Measurements from ENCODE around the gene DMWD. TPM values are rescaled to one million over a fixed set of nuclear protein-coding genes. Genes with fewer than 3 reads are reported as not detected.

DMWD gene
- total RNA-seq, 2 experiments from 2014 or later = 55.3 to 56.3 TPM

DNA sequence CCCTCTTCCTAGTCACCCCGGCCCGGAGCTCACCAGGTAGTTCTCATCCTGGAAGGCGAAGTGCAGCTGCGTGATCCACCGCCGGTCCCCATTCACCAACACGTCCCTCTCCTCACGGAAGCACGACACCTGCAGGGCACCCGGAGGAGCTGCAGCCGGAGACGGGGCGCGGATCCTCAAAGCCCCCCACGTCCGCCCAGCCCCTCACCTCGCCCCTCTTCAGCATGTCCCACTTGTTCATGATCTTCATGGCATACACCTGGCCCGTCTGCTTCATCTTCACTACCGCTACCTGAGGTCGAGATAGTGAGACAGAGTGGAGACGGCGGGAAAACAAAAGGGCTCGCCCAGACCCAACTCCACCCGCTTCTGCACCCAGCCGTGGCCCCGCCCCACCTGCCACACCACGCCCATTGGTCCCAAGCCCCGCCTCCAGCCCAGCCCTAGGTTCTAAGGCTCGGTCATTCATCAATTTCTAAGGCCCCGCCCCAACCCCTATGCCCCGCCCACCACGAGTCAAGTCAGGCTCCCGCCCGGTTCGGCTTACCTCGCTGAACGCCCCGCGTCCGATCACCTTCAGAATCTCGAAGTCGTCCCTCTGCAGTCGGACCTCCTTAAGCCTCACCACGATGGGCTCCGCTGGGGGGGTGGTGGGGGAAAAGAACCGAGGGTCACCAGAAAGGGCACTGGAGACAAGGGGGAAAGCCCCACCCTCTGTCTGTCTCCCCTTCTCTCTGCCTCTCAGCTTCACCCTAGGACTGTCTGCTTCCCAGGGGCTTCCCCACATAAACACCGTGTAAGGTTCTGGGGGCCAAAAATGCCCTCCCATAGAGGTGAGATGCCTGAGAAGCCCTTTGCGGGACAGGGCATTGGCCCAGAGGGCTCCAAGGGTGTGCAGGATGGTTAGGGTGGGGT, 13.2 kb downstream of the DMWD start:
- ChIA-PET CTCF (interaction anchor here (0.6 to 1.8 kb wide), 6 partner anchors 10 to 78 kb away, joined by 3 to 30 read pairs (median 8); partner anchors contain the start of genes DMWD and SIX5), POLR2A (interaction anchor here (1.2 kb wide), 1 partner anchor 9 kb away, joined by 5 read pairs; no protein-coding TSS in a partner anchor)

DNA sequence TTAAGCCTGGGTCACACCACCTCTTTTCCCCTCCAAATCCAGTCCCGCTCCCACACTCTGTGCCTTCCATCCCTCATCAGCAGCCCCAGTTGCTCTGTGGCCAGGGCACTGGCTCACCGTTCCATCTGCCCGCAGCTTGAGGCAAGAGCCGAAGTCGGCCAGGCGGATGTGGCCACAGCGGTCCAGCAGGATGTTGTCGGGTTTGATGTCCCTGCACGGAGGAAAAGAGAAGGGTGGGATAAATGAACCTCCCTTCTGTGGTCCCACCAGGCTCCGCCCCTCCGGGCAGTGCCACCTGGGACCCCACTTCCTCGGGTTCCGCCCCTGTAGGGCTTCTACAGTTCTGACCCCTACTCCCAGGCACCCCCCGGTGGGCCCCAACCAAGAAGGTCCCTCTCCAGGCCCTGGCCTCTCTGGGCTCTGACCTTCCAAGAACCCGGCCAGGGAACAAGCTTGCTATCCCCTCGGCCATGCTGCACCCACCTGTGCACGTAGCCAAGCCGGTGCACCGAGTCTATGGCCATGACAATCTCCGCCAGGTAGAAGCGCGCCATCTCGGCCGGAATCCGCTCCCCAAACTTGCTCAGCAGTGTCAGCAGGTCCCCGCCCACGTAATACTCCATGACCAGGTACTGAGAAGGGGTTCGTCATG, 14.5 kb downstream of the DMWD start:
- ChIA-PET CTCF (interaction anchor here (0.6 to 1.3 kb wide), 2 partner anchors 14 to 1019 kb away, joined by 6 to 7 read pairs; partner anchors contain the start of gene DMWD), POLR2A (no interaction called here)

GRCh38 chr19:45777395-45777961, 15.2 kb downstream of the DMWD start:
- ChIA-PET CTCF (interaction anchor here (0.6 kb wide), 1 partner anchor 1020 kb away, joined by 6 read pairs; no protein-coding TSS in a partner anchor), POLR2A (no interaction called here)

GRCh38 chr19:45774765-45775164, 17.9 kb downstream of the DMWD start:
- ChIA-PET POLR2A (no interaction called here), CTCF (interaction anchor here (1.1 kb wide), 1 partner anchor 24 kb away, joined by 3 read pairs; no protein-coding TSS in a partner anchor)

DNA sequence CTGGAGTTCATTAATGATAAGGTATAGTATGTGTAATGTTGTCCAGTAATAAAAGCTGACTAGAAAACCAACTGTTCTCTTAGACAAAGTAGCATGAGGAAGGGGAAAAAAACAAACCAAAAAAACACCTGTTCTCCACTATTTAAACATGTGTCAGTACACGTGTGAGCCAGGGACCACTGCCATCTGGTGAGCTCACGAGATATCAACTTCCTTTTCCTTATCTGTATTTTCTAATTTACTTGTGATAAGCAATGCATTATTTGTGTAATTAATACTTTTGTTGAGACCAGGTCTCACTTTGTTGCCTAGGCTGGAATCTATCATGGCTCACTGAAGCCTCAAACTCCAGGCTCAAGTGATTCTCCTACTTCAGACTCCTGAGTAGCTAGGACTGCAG, 19.3 kb downstream of the DMWD start:
- CTCF ChIA-PET = interaction anchor here (1.1 to 2.3 kb wide), 2 partner anchors 26 to 43 kb away, joined by 4 to 16 read pairs; no protein-coding TSS in a partner anchor

DNA sequence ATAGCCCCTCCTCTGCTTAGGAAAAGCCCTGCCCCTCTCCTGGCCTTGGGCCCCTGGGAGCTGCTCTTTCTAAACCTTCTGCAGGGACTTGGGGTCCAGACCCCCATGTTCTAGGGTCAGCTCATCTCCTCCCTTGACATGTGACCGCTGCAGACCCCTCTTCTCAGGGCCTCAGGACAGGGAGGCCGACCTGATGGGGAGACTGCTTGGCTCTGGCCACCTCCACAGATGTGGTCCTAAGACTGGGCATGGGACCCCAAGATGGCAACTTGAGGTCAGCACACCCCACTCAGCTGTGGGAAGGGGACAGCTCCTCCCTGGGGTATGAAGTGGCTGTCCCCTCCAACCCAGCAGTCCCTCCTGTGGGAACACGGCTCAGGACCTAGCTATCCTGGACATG, 19.7 kb downstream of the DMWD start:
- CTCF ChIA-PET = interaction anchor here (0.8 to 2.3 kb wide), 3 partner anchors 26 to 87 kb away, joined by 3 to 16 read pairs (median 4); no protein-coding TSS in a partner anchor
- POLR2A ChIA-PET = interaction anchor here (1.1 kb wide), 1 partner anchor 40 kb away, joined by 3 read pairs; no protein-coding TSS in a partner anchor

More for the DNA sequence above, 19.3 kb downstream of the DMWD start:
- POLR2A ChIA-PET = interaction anchor here (1.1 kb wide), 1 partner anchor 40 kb away, joined by 3 read pairs; no protein-coding TSS in a partner anchor

DNA sequence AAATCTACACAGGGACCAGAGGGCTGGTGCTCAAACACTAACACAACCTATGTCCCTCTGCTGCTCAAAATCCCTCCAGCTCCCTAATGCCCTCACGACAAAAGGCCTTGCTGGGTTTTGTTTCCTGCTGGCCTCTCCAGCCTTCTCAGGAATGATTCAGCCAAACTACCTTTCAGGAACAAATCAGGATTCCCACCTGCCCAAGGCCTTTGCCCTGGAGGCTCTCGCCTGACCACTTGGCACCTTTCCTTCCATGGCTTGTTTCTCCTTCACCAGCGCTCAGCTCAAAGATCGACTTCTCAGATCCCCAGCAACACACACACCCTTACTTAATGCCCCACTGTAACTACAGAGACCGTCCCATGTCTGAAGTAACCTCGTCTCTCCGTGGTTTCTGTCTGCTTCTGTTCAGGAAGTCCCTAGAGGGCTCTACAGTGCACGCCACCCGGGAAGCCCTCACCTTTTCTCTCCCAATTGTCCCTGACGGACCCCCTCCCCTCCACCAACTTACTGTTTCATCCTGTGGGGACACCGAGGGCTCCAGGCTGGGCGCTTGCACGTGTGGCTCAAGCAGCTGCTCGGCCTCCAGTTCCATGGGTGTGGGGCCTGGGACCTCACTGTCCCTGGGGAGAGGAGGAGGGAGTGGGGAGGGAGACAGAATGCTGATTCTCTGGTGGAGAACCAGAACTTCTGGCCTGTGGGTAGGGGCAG, 20.4 kb downstream of the DMWD start:
- POLR2A ChIA-PET = interaction anchor here (1.1 kb wide), 1 partner anchor 41 kb away, joined by 3 read pairs; no protein-coding TSS in a partner anchor

GRCh38 chr19:45771311-45771933, 21.2 kb downstream of the DMWD start:
- ChIA-PET CTCF (interaction anchor here (0.8 to 4.0 kb wide), 6 partner anchors 19 to 115 kb away, joined by 3 to 43 read pairs (median 4); partner anchors contain the start of gene IRF2BP1), POLR2A (interaction anchor here (1.5 to 1.7 kb wide), 2 partner anchors 8 to 28 kb away, joined by 5 to 7 read pairs; no protein-coding TSS in a partner anchor)

More for the DNA sequence above, 20.4 kb downstream of the DMWD start:
- CTCF ChIA-PET = interaction anchor here (0.8 to 2.3 kb wide), 4 partner anchors 18 to 87 kb away, joined by 3 to 16 read pairs (median 4); no protein-coding TSS in a partner anchor

DNA sequence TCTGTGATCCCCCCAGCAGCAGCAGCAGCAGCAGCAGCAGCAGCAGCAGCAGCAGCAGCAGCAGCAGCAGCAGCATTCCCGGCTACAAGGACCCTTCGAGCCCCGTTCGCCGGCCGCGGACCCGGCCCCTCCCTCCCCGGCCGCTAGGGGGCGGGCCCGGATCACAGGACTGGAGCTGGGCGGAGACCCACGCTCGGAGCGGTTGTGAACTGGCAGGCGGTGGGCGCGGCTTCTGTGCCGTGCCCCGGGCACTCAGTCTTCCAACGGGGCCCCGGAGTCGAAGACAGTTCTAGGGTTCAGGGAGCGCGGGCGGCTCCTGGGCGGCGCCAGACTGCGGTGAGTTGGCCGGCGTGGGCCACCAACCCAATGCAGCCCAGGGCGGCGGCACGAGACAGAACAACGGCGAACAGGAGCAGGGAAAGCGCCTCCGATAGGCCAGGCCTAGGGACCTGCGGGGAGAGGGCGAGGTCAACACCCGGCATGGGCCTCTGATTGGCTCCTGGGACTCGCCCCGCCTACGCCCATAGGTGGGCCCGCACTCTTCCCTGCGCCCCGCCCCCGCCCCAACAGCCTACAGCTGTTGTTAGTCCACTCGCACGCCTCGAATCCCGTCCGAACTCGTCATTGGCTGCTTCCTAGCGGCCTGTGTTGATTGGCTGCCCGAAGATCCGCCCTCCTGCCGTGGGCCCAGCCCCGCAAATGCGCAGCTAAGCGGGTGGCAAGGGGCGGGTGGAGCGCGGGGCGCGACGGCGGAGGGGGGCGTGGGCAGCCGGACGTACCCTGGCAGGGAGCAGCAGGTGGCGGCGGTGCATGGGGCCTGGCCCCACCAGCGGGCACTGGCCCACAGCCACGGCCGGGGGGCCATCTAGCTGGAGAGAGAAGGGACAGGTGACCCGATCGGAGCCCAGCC, 22.2 kb downstream of the DMWD start:
- CTCF ChIA-PET = interaction anchor here (1.0 to 4.0 kb wide), 18 partner anchors 9 to 342 kb away, joined by 3 to 43 read pairs (median 4); partner anchors contain the start of genes DMWD, FBXO46 and IRF2BP1
- POLR2A ChIA-PET = interaction anchor here (0.6 to 2.1 kb wide), 8 partner anchors 9 to 331 kb away, joined by 3 to 11 read pairs (median 6); partner anchors contain the start of genes DMPK, DMWD and FBXO46

DNA sequence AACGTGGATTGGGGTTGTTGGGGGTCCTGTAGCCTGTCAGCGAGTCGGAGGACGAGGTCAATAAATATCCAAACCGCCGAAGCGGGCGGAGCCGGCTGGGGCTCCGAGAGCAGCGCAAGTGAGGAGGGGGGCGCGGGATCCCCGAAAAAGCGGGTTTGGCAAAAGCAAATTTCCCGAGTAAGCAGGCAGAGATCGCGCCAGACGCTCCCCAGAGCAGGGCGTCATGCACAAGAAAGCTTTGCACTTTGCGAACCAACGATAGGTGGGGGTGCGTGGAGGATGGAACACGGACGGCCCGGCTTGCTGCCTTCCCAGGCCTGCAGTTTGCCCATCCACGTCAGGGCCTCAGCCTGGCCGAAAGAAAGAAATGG, 22.8 kb downstream of the DMWD start:
- POLR2A ChIA-PET = interaction anchor here (0.8 to 2.1 kb wide), 11 partner anchors 9 to 330 kb away, joined by 3 to 17 read pairs (median 5); partner anchors contain the start of genes DMPK, DMWD, FBXO46 and SNRPD2
- CTCF ChIA-PET = interaction anchor here (0.8 to 4.0 kb wide), 24 partner anchors 10 to 342 kb away, joined by 3 to 43 read pairs (median 5); partner anchors contain the start of genes DMWD, FBXO46, QPCTL and SNRPD2

DNA sequence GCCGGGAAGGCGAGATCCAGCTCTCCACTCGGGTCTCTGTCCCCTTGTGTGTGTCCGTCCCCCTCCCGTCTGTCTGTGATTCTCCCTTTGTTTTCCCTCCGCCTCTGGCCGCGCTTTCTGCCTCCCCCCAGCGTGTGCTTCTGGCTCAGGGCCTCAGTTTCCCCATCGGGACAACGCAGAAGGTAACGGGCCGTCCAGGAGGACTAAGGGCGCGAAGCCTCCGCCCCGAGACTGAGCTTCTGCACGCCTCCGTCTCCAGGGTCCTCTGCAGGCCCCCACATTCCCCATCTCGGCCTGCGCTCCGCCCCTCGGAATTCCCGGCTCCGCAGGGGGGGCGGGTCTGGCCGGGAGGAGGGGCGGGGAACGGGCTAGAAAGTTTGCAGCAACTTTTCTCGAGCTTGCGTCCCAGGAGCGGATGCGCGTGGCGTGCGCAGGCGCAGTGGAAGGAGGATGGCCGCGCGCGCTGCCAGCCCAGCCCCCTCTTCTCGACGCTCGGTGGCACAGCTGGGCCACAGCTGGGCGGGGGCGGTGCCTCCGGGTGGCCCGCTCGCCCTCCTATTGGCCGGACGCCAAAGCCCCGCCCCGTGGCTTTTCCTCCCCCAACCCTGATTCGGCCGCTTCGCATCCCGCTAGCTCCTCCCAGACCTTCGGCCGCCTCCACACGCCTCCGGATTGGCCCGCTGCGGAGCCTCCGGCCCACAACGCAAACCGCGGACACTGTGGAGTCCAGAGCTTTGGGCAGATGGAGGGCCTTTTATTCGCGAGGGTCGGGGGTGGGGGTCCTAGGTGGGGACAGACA, 23.5 kb downstream of the DMWD start, which contains the start of gene SIX5:
Gene SIX5 (minus strand): TSS at position 269 of the 799 bp plus-strand sequence. CDS start 408 bp downstream, outside the sequence.
- ChIA-PET POLR2A (interaction anchor here (0.8 to 2.1 kb wide), 9 partner anchors 13 to 113 kb away, joined by 3 to 17 read pairs (median 5); partner anchors contain the start of genes DMPK, DMWD, FBXO46 and SNRPD2), CTCF (interaction anchor here (0.5 to 4.0 kb wide), 29 partner anchors 10 to 344 kb away, joined by 3 to 43 read pairs (median 5); partner anchors contain the start of genes DMWD, FBXO46, QPCTL and SNRPD2)

- ChIA-PET POLR2A (interaction anchor here (0.8 to 2.1 kb wide), 6 partner anchors 13 to 77 kb away, joined by 3 to 11 read pairs (median 4); partner anchors contain the start of genes DMPK, FBXO46 and SNRPD2), CTCF (interaction anchor here (0.5 to 4.0 kb wide), 16 partner anchors 11 to 344 kb away, joined by 3 to 43 read pairs (median 6); partner anchors contain the start of genes DMWD, FBXO46, QPCTL and SNRPD2)
Observed at GRCh38 chr19:45768655-45768983, 24.0 kb downstream of the DMWD start.

DNA sequence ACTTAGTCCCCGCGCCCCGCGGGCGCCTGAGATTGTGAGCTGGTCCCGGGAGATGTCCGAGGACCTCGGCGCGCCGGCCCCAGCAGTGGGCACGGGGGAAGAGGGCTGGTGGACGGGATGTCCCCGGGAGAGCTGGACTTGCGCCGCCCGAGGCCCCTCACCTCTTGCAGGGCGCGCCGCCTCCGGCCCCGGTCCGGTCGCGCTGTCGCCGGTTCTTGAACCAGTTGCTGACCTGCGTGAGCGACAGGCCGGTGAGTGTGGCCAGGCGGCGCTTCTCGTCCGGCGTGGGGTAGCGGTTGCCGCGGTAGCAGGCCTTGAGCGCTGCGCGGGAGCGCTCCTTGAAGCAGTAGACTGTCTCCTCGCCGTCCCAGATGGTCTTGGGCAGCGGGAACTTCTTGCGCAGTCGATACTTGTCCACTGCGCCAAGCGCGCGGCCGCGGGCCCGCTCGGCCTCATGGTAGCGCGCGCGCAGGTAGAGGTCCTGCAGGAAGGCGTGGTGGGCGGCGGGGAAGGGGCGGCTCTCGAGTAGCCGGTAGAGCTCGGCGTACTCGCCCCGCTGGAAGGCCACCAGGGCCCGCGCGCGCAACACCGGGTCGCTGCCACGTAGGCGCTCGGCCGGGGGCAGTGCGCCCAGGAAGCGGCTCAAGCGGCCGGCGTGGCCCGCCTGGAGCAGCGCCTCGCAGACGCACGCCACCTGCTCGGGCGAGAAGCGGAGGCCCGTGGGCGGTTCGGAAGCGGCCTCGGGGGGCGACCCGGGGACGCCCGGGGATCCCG, 24.6 kb downstream of the DMWD start:
- CTCF ChIA-PET = interaction anchor here (0.5 to 4.0 kb wide), 13 partner anchors 11 to 519 kb away, joined by 3 to 43 read pairs (median 3); partner anchors contain the start of gene FBXO46
- POLR2A ChIA-PET = interaction anchor here (0.6 to 2.1 kb wide), 6 partner anchors 27 to 729 kb away, joined by 3 to 11 read pairs (median 4); partner anchors contain the start of genes FBXO46 and SNRPD2

GRCh38 chr19:45767410-45767880, 25.2 kb downstream of the DMWD start:
- POLR2A ChIA-PET = interaction anchor here (0.6 kb wide), 1 partner anchor 728 kb away, joined by 6 read pairs; no protein-coding TSS in a partner anchor
- CTCF ChIA-PET = interaction anchor here (1.0 to 4.0 kb wide), 6 partner anchors 33 to 519 kb away, joined by 3 to 43 read pairs (median 3); partner anchors contain the start of gene FBXO46
